ENCODE results near the gene PMPCB.

Gene PMPCB

GRCh38 chr7:103307503-103308231 lies 10.4 kb downstream of the PMPCB start:
- H2AFZ ChIP-seq (ENCODE audit: low read depth, low read length) = no peak overlapping the region
- DNase-seq = no peak
- H3K4me2 ChIP-seq (ENCODE audit: insufficient read depth, low read length) = no peak overlapping the region
- no peak for ATAC-seq (ENCODE audit: insufficient read depth, low read depth)
- no peak for TF ChIP-seq EZH2 (IDR thresholded peaks at IDR 0.05; ENCODE audit: borderline replicate concordance, low read depth, low read length, severe bottlenecking)
- no peak for TF ChIP-seq CTCF (IDR thresholded peaks at IDR 0.05; ENCODE audit: borderline replicate concordance, extremely low read depth, low read length, poor library complexity, severe bottlenecking)
- no peak overlapping the region for H3K9ac ChIP-seq (ENCODE audit: low read depth, low read length)
- peaks cover 17% of the 10 kb centered on the region for H3K79me2 ChIP-seq (ENCODE audit: insufficient read depth, low read length)
- no peaks in the 10 kb centered on the region for H3K9me3 ChIP-seq (ENCODE audit: insufficient read depth, low read length, severe bottlenecking)
- H3K27ac ChIP-seq (ENCODE audit: low read length) = no peak overlapping the region
- peaks cover 97% of the 10 kb centered on the region for H3K36me3 ChIP-seq (ENCODE audit: insufficient read depth, low read length)
- no peak overlapping the region for H3K4me3 ChIP-seq (ENCODE audit: low read depth in 1 of 2, low read length in 2 of 2)
- peaks cover 4% of the 10 kb centered on the region for H4K20me1 ChIP-seq (ENCODE audit: insufficient read depth, low read length)
- H3K4me1 ChIP-seq (ENCODE audit: insufficient read depth, low read length) = no peaks in the 10 kb centered on the region
- no peaks in the 10 kb centered on the region for H3K27me3 ChIP-seq (ENCODE audit: insufficient read depth, low read length, poor library complexity)

- no peak for TF ChIP-seq CTCF (IDR thresholded peaks at IDR 0.05; ENCODE audit: borderline replicate concordance, extremely low read depth, low read length, poor library complexity, severe bottlenecking)
- no peak for TF ChIP-seq EZH2 (IDR thresholded peaks at IDR 0.05; ENCODE audit: borderline replicate concordance, low read depth, low read length, severe bottlenecking)
- no peak for DNase-seq
- Histone ChIP-seq H3K27ac (ENCODE audit: low read length) (no peak overlapping the region), H3K4me1 (ENCODE audit: insufficient read depth, low read length) (no peaks in the 10 kb centered on the region), H3K79me2 (ENCODE audit: insufficient read depth, low read length) (0 out of 2 replicates have a peak, but pooled peaks cover 3% of the 10 kb centered on the region), H3K9ac (ENCODE audit: low read depth, low read length) (no peak overlapping the region), H3K4me3 (ENCODE audit: low read depth in 1 of 2, low read length in 2 of 2) (no peak overlapping the region), H3K4me2 (ENCODE audit: insufficient read depth, low read length) (no peak overlapping the region), H3K9me3 (ENCODE audit: insufficient read depth, low read length, severe bottlenecking) (no peaks in the 10 kb centered on the region), H3K27me3 (ENCODE audit: insufficient read depth, low read length, poor library complexity) (no peaks in the 10 kb centered on the region), H2AFZ (ENCODE audit: low read depth, low read length) (no peak overlapping the region), H4K20me1 (ENCODE audit: insufficient read depth, low read length) (0 out of 2 replicates have a peak, but pooled peaks cover 3% of the 10 kb centered on the region), H3K36me3 (ENCODE audit: insufficient read depth, low read length) (peaks cover 100% of the 10 kb centered on the region)
- no peak for ATAC-seq (ENCODE audit: insufficient read depth, low read depth)
Observed at GRCh38 chr7:103314852-103315251, 17.6 kb downstream of the PMPCB start.

- H3K36me3 ChIP-seq (ENCODE audit: insufficient read depth, low read length) = peaks cover 96% of the 10 kb centered on the region
- H3K79me2 ChIP-seq (ENCODE audit: insufficient read depth, low read length) = no peaks in the 10 kb centered on the region
- no peaks in the 10 kb centered on the region for H3K9me3 ChIP-seq (ENCODE audit: insufficient read depth, low read length, severe bottlenecking)
- no peak for TF ChIP-seq CTCF (IDR thresholded peaks at IDR 0.05; ENCODE audit: borderline replicate concordance, extremely low read depth, low read length, poor library complexity, severe bottlenecking)
- TF ChIP-seq EZH2 (IDR thresholded peaks at IDR 0.05; ENCODE audit: borderline replicate concordance, low read depth, low read length, severe bottlenecking) = no peak
- H4K20me1 ChIP-seq (ENCODE audit: insufficient read depth, low read length) = 0 out of 2 replicates have a peak, but pooled peaks cover 3% of the 10 kb centered on the region
- no peak overlapping the region for H3K4me2 ChIP-seq (ENCODE audit: insufficient read depth, low read length)
- no peak overlapping the region for H3K27ac ChIP-seq (ENCODE audit: low read length)
- no peak for ATAC-seq (ENCODE audit: insufficient read depth, low read depth)
- no peak for DNase-seq
- H3K4me3 ChIP-seq (ENCODE audit: low read depth in 1 of 2, low read length in 2 of 2) = no peak overlapping the region
- no peaks in the 10 kb centered on the region for H3K27me3 ChIP-seq (ENCODE audit: insufficient read depth, low read length, poor library complexity)
- no peak overlapping the region for H3K9ac ChIP-seq (ENCODE audit: low read depth, low read length)
- no peak overlapping the region for H2AFZ ChIP-seq (ENCODE audit: low read depth, low read length)
- no peaks in the 10 kb centered on the region for H3K4me1 ChIP-seq (ENCODE audit: insufficient read depth, low read length)
Observed at GRCh38 chr7:103316380-103316941, 19.2 kb downstream of the PMPCB start.

All from DND-41 (cell line).